Effector CD4-positive, alpha-beta T cell (primary cell): Measurements from ENCODE around the gene TMEM9.

Experiments
- DNase-seq: peaks from one replicate; pipeline ENCODE4 v3.0.0-alpha.2; 2020

TMEM9 gene

GRCh38 chr1:201126463-201126831 lies 27.8 kb downstream of the TMEM9 start:
- DNase-seq = no peak

GRCh38 chr1:201125800-201126199 lies 28.5 kb downstream of the TMEM9 start:
- no peak for DNase-seq

GRCh38 chr1:201125019-201125418 lies 29.3 kb downstream of the TMEM9 start:
- DNase-seq = no peak

GRCh38 chr1:201123866-201124265 lies 30.4 kb downstream of the TMEM9 start:
- DNase-seq = no peak

GRCh38 chr1:201122321-201122957 lies 31.8 kb downstream of the TMEM9 start:
- DNase-seq = no peak

GRCh38 chr1:201119206-201120197 lies 34.8 kb downstream of the TMEM9 start:
- peak; percentile 35 for DNase-seq

GRCh38 chr1:201116091-201116490 lies 38.2 kb downstream of the TMEM9 start:
- no peak for DNase-seq

- no peak for DNase-seq
Observed at GRCh38 chr1:201115390-201115937, 38.8 kb downstream of the TMEM9 start.

GRCh38 chr1:201114245-201115131 lies 39.8 kb downstream of the TMEM9 start:
- peak; percentile 52 for DNase-seq

GRCh38 chr1:201113451-201114244 lies 40.6 kb downstream of the TMEM9 start:
- no peak for DNase-seq

GRCh38 chr1:201112926-201113325 lies 41.3 kb downstream of the TMEM9 start:
- DNase-seq = no peak

- DNase-seq = no peak
Observed at GRCh38 chr1:201112173-201112731, 42.0 kb downstream of the TMEM9 start, which contains the start of gene CACNA1S. Gene CACNA1S, minus strand, starts transcription at chr1:201112426. Its CDS starts 87 bp downstream, at chr1:201112339.

- no peak for DNase-seq
Observed at GRCh38 chr1:201111672-201112071, 42.6 kb downstream of the TMEM9 start.

- DNase-seq = no peak
Observed at GRCh38 chr1:201111156-201111555, 43.1 kb downstream of the TMEM9 start.

- no peak for DNase-seq
Observed at GRCh38 chr1:201110616-201111015, 43.7 kb downstream of the TMEM9 start.

GRCh38 chr1:201110138-201110537 lies 44.1 kb downstream of the TMEM9 start:
- no peak for DNase-seq

GRCh38 chr1:201109651-201110050 lies 44.6 kb downstream of the TMEM9 start:
- DNase-seq = no peak

GRCh38 chr1:201108614-201109013 lies 45.7 kb downstream of the TMEM9 start:
- DNase-seq = no peak

GRCh38 chr1:201105688-201106087 lies 48.6 kb downstream of the TMEM9 start:
- no peak for DNase-seq

- no peak for DNase-seq
Observed at GRCh38 chr1:201104141-201104540, 50.1 kb downstream of the TMEM9 start.

GRCh38 chr1:201103666-201104065 lies 50.6 kb downstream of the TMEM9 start:
- DNase-seq = no peak
